ENCODE measurements around the gene GRAP2.

DNA sequence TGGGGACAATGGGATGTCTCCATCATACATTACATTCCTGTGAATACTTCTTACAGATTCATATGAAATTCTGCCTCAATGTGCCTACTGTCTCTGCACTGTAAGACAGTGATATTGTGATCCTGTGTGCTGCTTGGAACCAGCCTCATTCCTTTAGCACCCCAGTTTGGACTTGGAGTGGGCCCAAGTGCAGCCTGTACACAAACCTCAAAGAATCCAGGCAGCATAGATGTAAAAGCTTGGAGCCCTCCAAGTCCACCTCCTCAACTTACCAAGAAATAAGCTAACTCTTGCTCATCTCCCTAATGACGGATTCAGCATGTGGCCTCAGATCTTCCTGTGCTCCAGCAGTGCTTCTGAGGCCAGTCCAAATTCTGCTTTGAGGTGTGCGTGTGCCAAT, 24.4 kb downstream of the GRAP2 start:
- TF ChIP-seq, protein P1, sequence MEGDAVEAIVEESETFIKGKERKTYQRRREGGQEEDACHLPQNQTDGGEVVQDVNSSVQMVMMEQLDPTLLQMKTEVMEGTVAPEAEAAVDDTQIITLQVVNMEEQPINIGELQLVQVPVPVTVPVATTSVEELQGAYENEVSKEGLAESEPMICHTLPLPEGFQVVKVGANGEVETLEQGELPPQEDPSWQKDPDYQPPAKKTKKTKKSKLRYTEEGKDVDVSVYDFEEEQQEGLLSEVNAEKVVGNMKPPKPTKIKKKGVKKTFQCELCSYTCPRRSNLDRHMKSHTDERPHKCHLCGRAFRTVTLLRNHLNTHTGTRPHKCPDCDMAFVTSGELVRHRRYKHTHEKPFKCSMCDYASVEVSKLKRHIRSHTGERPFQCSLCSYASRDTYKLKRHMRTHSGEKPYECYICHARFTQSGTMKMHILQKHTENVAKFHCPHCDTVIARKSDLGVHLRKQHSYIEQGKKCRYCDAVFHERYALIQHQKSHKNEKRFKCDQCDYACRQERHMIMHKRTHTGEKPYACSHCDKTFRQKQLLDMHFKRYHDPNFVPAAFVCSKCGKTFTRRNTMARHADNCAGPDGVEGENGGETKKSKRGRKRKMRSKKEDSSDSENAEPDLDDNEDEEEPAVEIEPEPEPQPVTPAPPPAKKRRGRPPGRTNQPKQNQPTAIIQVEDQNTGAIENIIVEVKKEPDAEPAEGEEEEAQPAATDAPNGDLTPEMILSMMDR (IDR thresholded peaks at IDR 0.05; ENCODE audit: insufficient read depth, low read length): no peak
- no peak for TF ChIP-seq POLR2AphosphoS5 (IDR thresholded peaks at IDR 0.05; ENCODE audit: low read depth)
- no peak for TF ChIP-seq REST (IDR thresholded peaks at IDR 0.05; ENCODE audit: insufficient replicate concordance, low read depth)
- TF ChIP-seq GABPA (IDR thresholded peaks at IDR 0.05; ENCODE audit: low read depth): no peak
